Measurements from ENCODE around the gene PRKD2. TPM values are rescaled to one million over a fixed set of nuclear protein-coding genes. Genes with fewer than 3 reads are reported as not detected.

Gene PRKD2
- total and polyA plus RNA-seq, 4 donors, result 7.3 to 14.4 (median 9.3) TPM

GRCh38 chr19:46693760-46694159 is 23.2 kb downstream of the PRKD2 start:
- Histone ChIP-seq H3K27me3 (ENCODE audit: control insufficient read depth in 4 of 4, insufficient read depth in 4 of 4, low read length in 3 of 4) (no peaks in the 10 kb centered on the region), H3K27ac (ENCODE audit: low read depth in 1 of 2, low read length in 2 of 2) (no peak overlapping the region), H3K9ac (ENCODE audit: low read depth in 1 of 2, low read length in 2 of 2) (no peak overlapping the region), H3K9me3 (ENCODE audit: control insufficient read depth in 4 of 4, low read length in 3 of 4) (no peaks in the 10 kb centered on the region), H3K4me3 (ENCODE audit: low read depth in 1 of 3, low read length in 3 of 3) (no peak overlapping the region), H3K36me3 (ENCODE audit: control insufficient read depth in 4 of 4, insufficient read depth in 3 of 4, low read depth in 1 of 4, low read length in 3 of 4) (peaks cover 14 to 83% (median 59%) of the 10 kb centered on the region in 4 donors), H3K4me1 (ENCODE audit: control insufficient read depth in 4 of 4, insufficient read depth in 4 of 4, low read length in 3 of 4) (no peaks in the 10 kb centered on the region)
- DNase-seq (ENCODE audit: low spot score), result no peak
- no peak for TF ChIP-seq HNF4A (conservative IDR thresholded peaks at IDR 0.05)
- no peak for TF ChIP-seq SP1 (IDR thresholded peaks at IDR 0.05)
- TF ChIP-seq HNF4G (IDR thresholded peaks at IDR 0.05), result no peak
- no peak for TF ChIP-seq FOXA2 (IDR thresholded peaks at IDR 0.05)
- TF ChIP-seq, protein P1, sequence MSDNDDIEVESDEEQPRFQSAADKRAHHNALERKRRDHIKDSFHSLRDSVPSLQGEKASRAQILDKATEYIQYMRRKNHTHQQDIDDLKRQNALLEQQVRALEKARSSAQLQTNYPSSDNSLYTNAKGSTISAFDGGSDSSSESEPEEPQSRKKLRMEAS (IDR thresholded peaks at IDR 0.05), result no peak
- TF ChIP-seq JUND (IDR thresholded peaks at IDR 0.05), result no peak
- no peak for TF ChIP-seq REST (IDR thresholded peaks at IDR 0.05)
- no peak for TF ChIP-seq RAD21 (IDR thresholded peaks at IDR 0.05)
- TF ChIP-seq ATF3 (IDR thresholded peaks at IDR 0.05), result no peak
- TF ChIP-seq YY1 (IDR thresholded peaks at IDR 0.05), result no peak
- TF ChIP-seq FOXA1 (IDR thresholded peaks at IDR 0.05), result no peak
- no peak for TF ChIP-seq GABPA (IDR thresholded peaks at IDR 0.05 in 1 of 2, conservative IDR thresholded peaks at IDR 0.05 in 1 of 2)
- TF ChIP-seq, protein P2, sequence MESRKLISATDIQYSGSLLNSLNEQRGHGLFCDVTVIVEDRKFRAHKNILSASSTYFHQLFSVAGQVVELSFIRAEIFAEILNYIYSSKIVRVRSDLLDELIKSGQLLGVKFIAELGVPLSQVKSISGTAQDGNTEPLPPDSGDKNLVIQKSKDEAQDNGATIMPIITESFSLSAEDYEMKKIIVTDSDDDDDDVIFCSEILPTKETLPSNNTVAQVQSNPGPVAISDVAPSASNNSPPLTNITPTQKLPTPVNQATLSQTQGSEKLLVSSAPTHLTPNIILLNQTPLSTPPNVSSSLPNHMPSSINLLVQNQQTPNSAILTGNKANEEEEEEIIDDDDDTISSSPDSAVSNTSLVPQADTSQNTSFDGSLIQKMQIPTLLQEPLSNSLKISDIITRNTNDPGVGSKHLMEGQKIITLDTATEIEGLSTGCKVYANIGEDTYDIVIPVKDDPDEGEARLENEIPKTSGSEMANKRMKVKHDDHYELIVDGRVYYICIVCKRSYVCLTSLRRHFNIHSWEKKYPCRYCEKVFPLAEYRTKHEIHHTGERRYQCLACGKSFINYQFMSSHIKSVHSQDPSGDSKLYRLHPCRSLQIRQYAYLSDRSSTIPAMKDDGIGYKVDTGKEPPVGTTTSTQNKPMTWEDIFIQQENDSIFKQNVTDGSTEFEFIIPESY (IDR thresholded peaks at IDR 0.05), result no peak
- WGBS, result 96% methylated on average over 22 of the region's 22 CpGs

DNA sequence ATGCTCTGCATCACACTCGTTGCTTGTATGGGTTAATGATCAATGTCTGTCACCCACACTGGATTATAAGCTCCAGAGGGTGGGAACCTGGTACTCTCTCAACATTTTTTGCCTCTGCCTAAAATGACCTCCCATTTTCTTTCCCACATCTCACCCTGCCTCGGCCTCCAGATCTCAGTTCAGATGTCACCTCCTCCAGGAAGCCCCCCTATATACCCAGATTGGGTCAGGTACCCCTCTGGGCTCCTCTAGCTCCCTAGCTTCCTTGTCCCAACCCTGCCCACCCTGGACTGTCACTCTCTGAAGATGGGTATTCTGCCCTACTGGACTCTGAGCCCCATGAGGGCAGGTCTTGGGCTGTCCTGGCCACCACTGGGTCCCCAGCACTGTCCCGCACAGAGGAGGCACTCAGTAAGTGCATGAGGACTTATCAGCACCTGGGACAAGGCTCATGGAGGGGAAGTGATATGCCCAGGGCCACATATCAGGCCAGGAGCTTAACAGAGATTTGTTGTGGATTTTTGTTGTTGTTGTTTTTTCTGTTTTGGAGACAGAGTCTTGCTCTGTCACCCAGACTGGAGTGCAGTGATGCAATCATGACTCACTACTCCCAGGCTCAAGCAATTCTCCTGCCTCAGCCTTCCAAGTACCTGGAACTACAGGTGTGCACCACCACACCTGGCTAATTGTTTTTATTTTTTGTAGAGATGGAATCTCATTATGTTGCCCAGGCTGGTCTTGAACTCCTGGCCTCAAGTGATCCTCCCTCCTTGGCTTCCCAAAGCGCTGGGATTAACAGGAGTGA is 23.8 kb downstream of the PRKD2 start:
- TF ChIP-seq YY1 (IDR thresholded peaks at IDR 0.05) (no peak), GABPA (IDR thresholded peaks at IDR 0.05 in 1 of 2, conservative IDR thresholded peaks at IDR 0.05 in 1 of 2) (no peak), SP1 (IDR thresholded peaks at IDR 0.05) (no peak), RAD21 (IDR thresholded peaks at IDR 0.05) (no peak), HNF4A (conservative IDR thresholded peaks at IDR 0.05) (no peak), FOXA2 (IDR thresholded peaks at IDR 0.05) (no peak), REST (IDR thresholded peaks at IDR 0.05) (no peak), JUND (IDR thresholded peaks at IDR 0.05) (no peak), FOXA1 (IDR thresholded peaks at IDR 0.05) (no peak), RXRA (IDR thresholded peaks at IDR 0.05) (no peak)
- TF ChIP-seq, protein P1 (IDR thresholded peaks at IDR 0.05), result no peak
- H3K9me3 ChIP-seq (ENCODE audit: control insufficient read depth in 4 of 4, low read length in 3 of 4), result no peaks in the 10 kb centered on the region
- no peaks in the 10 kb centered on the region for H3K27me3 ChIP-seq (ENCODE audit: control insufficient read depth in 4 of 4, insufficient read depth in 4 of 4, low read length in 3 of 4)
- H3K4me1 ChIP-seq (ENCODE audit: control insufficient read depth in 4 of 4, insufficient read depth in 4 of 4, low read length in 3 of 4), result no peaks in the 10 kb centered on the region
- no peak overlapping the region for H3K9ac ChIP-seq (ENCODE audit: low read depth in 1 of 2, low read length in 2 of 2)
- peaks cover 14 to 80% (median 56%) of the 10 kb centered on the region in 4 donors for H3K36me3 ChIP-seq (ENCODE audit: control insufficient read depth in 4 of 4, insufficient read depth in 3 of 4, low read depth in 1 of 4, low read length in 3 of 4)
- 96% methylated on average over 4 of the region's 4 CpGs for WGBS
- H3K4me3 ChIP-seq (ENCODE audit: low read depth in 1 of 3, low read length in 3 of 3), result no peak overlapping the region
- H3K27ac ChIP-seq (ENCODE audit: low read depth in 1 of 2, low read length in 2 of 2), result no peak overlapping the region
- DNase-seq (ENCODE audit: low spot score), result no peak

Data from liver (tissue), 9 donors.